Fibroblast of pulmonary artery (primary cell): ENCODE measurements around the gene TULP4.

Experiments used
- DNase-seq: peaks from one replicate; pipeline ENCODE4 v3.0.0-alpha.2; 2010; ENCODE audit warnings: low read depth
- H3K4me3 ChIP-seq: replicated peaks from 2 replicates; pipeline ENCODE4 v1.5.1; 2011; ENCODE audit warnings: low read depth, mild to moderate bottlenecking, control low read depth, low read length, moderate library complexity
- TF ChIP-seq, protein P1 (sequence below): IDR thresholded peaks from 2 replicates; pipeline ENCODE4 v1.5.1; 2011; ENCODE audit warnings: mild to moderate bottlenecking, control low read depth, low read length, inconsistent platforms; ENCODE audit errors: missing control alignments

Gene TULP4

DNA sequence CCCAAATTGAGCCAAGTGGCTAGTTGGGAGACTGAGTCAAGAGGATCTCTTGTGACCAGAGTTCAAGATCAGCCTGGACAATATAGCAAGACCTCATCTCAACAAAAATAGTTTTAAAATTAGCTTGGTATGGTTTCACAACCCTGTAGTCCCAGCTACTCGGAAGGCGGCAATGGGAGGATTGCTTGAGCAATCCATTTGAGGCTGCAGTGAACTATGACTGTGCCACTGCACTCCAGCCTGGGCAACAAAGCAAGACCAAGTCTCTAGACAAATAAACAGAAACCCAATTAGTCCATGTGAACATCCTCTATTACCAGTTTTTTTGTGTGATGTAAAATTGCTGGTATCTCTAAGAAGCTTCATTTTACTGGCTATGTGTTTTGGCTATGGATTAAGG, 106.2 kb downstream of the TULP4 start:
- H3K4me3 ChIP-seq = no peak overlapping the region
- DNase-seq = peak; percentile 71
- TF ChIP-seq, protein P1, sequence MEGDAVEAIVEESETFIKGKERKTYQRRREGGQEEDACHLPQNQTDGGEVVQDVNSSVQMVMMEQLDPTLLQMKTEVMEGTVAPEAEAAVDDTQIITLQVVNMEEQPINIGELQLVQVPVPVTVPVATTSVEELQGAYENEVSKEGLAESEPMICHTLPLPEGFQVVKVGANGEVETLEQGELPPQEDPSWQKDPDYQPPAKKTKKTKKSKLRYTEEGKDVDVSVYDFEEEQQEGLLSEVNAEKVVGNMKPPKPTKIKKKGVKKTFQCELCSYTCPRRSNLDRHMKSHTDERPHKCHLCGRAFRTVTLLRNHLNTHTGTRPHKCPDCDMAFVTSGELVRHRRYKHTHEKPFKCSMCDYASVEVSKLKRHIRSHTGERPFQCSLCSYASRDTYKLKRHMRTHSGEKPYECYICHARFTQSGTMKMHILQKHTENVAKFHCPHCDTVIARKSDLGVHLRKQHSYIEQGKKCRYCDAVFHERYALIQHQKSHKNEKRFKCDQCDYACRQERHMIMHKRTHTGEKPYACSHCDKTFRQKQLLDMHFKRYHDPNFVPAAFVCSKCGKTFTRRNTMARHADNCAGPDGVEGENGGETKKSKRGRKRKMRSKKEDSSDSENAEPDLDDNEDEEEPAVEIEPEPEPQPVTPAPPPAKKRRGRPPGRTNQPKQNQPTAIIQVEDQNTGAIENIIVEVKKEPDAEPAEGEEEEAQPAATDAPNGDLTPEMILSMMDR = no peak

DNA sequence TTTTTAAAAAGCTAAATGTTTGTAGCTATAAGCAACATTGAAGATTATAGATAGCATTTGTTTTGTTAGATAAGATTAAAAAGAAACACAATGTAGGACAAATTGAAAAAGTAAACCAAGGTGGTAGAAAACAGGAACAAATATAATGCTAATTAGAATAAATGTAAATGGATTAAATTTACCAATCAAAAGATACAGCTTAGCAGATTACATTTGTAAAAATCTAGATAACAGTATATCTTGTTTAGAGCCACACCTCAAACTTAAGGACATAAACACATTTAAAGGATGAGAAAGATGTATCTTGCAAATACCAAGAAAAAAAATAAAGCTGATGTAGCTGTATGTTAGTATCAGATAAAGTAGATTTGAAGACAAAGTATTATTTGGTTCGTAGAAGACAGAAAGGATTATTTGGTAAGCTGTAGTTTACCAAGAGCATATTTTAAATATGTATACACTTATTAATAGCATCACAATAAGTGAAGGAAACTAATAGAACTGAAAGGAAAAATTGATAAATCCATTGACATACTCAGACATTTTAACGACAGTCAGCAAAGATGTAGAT, 107.2 kb downstream of the TULP4 start:
- TF ChIP-seq, protein P1 = no peak
- DNase-seq = no peak

DNA sequence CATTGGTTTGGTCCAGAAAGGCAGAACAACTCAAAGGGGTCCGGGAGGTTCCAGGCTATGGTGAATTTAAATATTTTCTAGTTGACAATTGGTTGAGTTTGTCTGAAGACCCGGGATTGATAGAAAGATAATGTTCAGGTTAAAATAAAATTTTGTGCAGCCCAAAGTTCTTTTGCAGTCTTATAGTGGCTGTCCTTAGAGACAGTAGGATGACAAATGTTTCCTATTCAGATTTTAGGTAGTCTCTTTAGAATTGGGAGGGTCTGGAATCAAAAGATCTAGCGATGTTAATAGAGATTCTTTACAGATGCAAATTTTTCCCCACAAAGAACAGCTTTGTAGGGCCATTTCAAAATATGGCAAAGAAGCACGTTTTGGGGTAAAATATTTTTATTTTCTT, 109.1 kb downstream of the TULP4 start:
- TF ChIP-seq, protein P1 = no peak
- no peak overlapping the region for H3K4me3 ChIP-seq
- DNase-seq = no peak

More for the DNA sequence above, 107.2 kb downstream of the TULP4 start:
- no peak overlapping the region for H3K4me3 ChIP-seq

DNA sequence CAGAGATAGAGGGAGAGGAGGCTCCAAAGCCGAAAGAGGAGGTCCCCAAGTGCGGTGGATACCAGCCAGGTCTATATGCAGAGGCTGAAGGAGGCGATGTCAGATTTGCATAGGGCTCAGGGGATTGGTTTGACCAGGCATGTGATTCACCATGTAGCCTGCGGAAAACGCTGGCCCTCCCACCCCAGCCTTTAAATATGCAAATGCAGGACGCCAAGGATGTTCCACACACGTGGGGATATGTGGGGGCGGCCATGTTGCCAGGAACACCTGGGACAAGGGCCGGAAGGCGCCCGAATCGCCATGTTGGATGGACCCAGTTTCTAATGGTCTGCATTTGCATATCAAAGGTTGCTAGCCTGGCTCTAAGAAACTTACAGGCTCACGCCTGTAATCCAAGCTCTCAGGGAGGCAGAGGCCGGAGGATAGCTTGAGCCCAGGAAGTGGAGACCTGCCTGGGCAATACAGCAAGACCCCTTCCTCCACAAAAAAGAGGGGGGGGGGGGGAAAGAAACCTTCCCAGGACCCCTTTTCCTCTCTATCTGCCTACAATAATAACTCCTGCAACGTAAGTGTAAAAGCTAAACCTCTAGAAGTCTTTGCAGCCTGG, 110.5 kb downstream of the TULP4 start:
- DNase-seq = no peak

DNA sequence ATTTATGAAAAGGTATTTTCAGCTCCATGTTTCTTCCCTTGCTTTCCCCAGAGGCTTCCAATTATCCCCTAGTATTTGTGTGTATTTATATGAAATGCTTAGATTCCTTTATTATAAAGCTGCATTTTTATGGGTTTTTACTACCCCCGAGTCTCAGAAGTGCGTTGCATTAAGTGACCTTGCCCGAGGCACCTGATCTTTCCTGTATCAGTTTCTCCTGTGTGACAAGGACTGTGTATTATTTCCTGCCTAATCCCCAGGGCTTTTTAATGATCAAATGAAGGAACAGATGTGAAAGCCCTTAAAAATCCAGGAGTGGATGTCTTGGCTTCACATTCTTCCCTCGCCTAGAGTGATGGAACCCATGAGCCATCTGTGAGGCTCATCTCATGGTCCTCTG, 118.8 kb downstream of the TULP4 start:
- DNase-seq = no peak
- TF ChIP-seq, protein P1 = no peak
- H3K4me3 ChIP-seq = no peak overlapping the region

More for the DNA sequence above, 110.5 kb downstream of the TULP4 start:
- no peak overlapping the region for H3K4me3 ChIP-seq
- TF ChIP-seq, protein P1 = no peak

DNA sequence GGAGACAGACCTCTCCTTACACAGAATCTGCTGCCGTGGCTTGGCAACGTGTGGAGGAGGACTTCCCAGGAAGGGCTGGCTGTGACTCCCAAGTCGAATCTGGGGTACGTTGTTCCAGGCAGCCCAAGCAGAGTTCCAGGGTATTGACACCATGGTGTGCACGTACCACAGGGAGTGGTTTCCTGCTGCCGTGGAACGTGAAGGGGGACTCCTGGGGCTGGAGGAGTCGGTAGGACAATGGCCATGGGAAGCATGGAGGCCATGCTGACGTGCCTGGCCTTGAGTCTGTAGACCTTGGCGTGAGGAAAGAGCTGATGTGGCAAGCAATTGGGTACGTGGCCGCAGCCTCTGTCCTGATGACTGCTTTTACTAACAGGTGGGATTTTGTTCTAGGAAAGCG, 119.3 kb downstream of the TULP4 start:
- H3K4me3 ChIP-seq = no peak overlapping the region
- TF ChIP-seq, protein P1 = no peak
- no peak for DNase-seq

DNA sequence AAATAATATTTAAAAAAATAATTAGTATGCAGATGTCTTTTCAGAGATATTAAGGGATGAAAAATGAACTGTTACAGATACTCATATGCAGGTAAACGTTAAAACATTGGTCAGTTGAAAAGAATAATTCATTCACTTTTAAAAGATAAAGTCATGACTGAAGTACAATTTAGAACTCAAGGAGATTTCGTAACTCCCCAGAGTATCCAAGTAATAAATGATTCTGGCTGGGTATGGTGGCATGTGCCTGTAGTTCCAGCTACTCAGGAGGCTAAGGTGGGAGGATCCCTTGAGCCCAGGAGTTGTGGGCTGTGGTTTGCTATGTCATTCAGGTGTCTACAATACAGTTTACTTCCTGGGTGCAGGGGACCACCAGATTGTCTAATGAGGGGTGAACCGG, 125.3 kb downstream of the TULP4 start:
- TF ChIP-seq, protein P1 = no peak
- no peak for DNase-seq
- H3K4me3 ChIP-seq = no peak overlapping the region
